OCI-LY1 (cell line): ENCODE data around the gene DBT.

ENCODE experiments used
- CTCF ChIP-seq: fragments of 200-600 bp; sonication (generic), shearing (Covaris generic); IDR thresholded peaks from 2 replicates; pipeline ENCODE4 v1.5.1; 2017; ENCODE audit warnings: mild to moderate bottlenecking, antibody characterized with exemption, low read length, moderate library complexity, mixed read lengths
- EZH2 ChIP-seq: fragments of 200-600 bp; sonication (generic), shearing (Covaris generic); IDR thresholded peaks from 2 replicates; pipeline ENCODE4 v1.8.0; 2017; ENCODE audit warnings: borderline replicate concordance, mixed run types, mild to moderate bottlenecking, antibody characterized with exemption, low read length, moderate library complexity, mixed read lengths

- TF ChIP-seq CTCF (no peak), EZH2 (no peak)
Observed at GRCh38 chr1:100229681-100230443, 19.8 kb downstream of the DBT start.
